Right lobe of liver (tissue), 6 donors: ENCODE results near the gene KLHL2. TPM values are rescaled to one million over a fixed set of nuclear protein-coding genes. Genes with fewer than 3 reads are reported as not detected.
A peak's percentile ranks its signal among the peaks of the same experiment; 100 is the strongest.

ENCODE experiments used
- ATAC-seq, 4 donors: fragments of 200-7000 bp; cut with Tn5 transposase; one replicate each; pipeline ENCODE4 v1.9.1; 2020; ENCODE audit warnings: mild to moderate bottlenecking in 4 of 4, moderate library complexity in 4 of 4
- DNase-seq, 3 donors: peaks; one replicate each; pipeline ENCODE4 v3.0.0-alpha.2; 2020
- H3K27ac ChIP-seq, 3 donors: fragments of 200-600 bp; one replicate each; pipeline ENCODE4 v1.8.0; 2022
- H3K27me3 ChIP-seq, 2 donors: fragments of 200-600 bp; one replicate each; pipeline ENCODE4 v1.8.0; 2022
- H3K36me3 ChIP-seq, 4 donors: fragments of 200-600 bp; sonication (generic) in 1 of 4; one replicate each; pipeline versions ENCODE4 v1.5.1 to v1.8.0; 2017 to 2022; ENCODE audit warnings: control low read depth in 1 of 4
- H3K4me1 ChIP-seq, 4 donors: fragments of 200-600 bp; sonication (generic) in 1 of 4; one replicate each; pipeline versions ENCODE4 v1.5.1 to v1.8.0; 2017 to 2022; ENCODE audit warnings: control low read depth in 1 of 4
- H3K4me3 ChIP-seq, 3 donors: fragments of 200-600 bp; one replicate each; pipeline ENCODE4 v1.8.0; 2022
- H3K9me3 ChIP-seq, 4 donors: fragments of 200-600 bp; sonication (generic) in 1 of 4; one replicate each; pipeline versions ENCODE4 v1.5.1 to v1.8.0; 2017 to 2022; ENCODE audit warnings: control low read depth in 1 of 4
- POLR2A ChIP-seq: fragments of 450-650 bp; IDR thresholded peaks from one replicate; pipeline ENCODE4 v1.6.1; 2017; ENCODE audit warnings: antibody characterized with exemption, mild to moderate bottlenecking
- WGBS: methylation state at CpG from one replicate; pipeline ENCODE4 v1.1.6; 2018; ENCODE audit warnings: low coverage, low lambda C conversion rate; ENCODE audit not compliant: insufficient coverage; ENCODE audit errors: missing lambda C conversion rate; 5-methylcytosine and 5-hydroxymethylcytosine counted together
- intact Hi-C, 2 donors: fragments of 100-400 bp; cut with DNase I; formaldehyde crosslinking; loops; one replicate each; pipeline versions ENCODE4 v1.11.2 to v1.14.1; 2022
- total RNA-seq, 6 experiments: library from RNA; depleted of rRNA in 2 of 6; stranded (reverse); fragments of >200 nt in 2 of 6; fragmentation: NEBNext Ultra II Directional in 3 of 6; extraction: Animal tissue kit (Norgen Biotek cat#: 25700) in 3 of 6; gene quantifications; one replicate each; pipeline versions ENCODE4 v1.1.0 to v1.2.4, GENCODE V29; 2016 to 2023
- TF ChIP-seq, protein P1 (sequence below), 4 donors: fragments of 200-600 bp in 3 of 4; fragments of 450-650 bp in 1 of 4; IDR thresholded peaks; one replicate each; pipeline versions ENCODE4 v1.5.1 to v1.8.0; 2016 to 2022; ENCODE audit warnings: antibody characterized with exemption in 4 of 4, mild to moderate bottlenecking in 2 of 4
- donor health status: DM: no; HTN: yes; CAD: no.
- donor health status: DM: no; HTN: no; CAD: no.
- donor health status: DM: no; HTN: no; CAD: no.
- donor health status: DM: no; HTN: yes; CAD: no.
- donor health status: DM: no; HTN: yes; CAD: no.

KLHL2 gene
- total RNA-seq, 6 experiments from 2014 or later, result 15.6 to 25.3 (median 20.3) TPM

- 100% methylated on average over 1 of the region's 1 CpG for WGBS
- Histone ChIP-seq H3K4me1 (peaks cover 0 to 41% (median 16%) of the 10 kb centered on the region in 4 donors), H3K4me3 (no peak overlapping the region), H3K36me3 (no peaks in the 10 kb centered on the region), H3K27me3 (no peaks in the 10 kb centered on the region), H3K27ac (peak overlapping the region in 1 of 3 donors; percentile 61), H3K9me3 (no peaks in the 10 kb centered on the region)
- ATAC-seq (no peak), DNase-seq (no peak)
- TF ChIP-seq, protein P1, sequence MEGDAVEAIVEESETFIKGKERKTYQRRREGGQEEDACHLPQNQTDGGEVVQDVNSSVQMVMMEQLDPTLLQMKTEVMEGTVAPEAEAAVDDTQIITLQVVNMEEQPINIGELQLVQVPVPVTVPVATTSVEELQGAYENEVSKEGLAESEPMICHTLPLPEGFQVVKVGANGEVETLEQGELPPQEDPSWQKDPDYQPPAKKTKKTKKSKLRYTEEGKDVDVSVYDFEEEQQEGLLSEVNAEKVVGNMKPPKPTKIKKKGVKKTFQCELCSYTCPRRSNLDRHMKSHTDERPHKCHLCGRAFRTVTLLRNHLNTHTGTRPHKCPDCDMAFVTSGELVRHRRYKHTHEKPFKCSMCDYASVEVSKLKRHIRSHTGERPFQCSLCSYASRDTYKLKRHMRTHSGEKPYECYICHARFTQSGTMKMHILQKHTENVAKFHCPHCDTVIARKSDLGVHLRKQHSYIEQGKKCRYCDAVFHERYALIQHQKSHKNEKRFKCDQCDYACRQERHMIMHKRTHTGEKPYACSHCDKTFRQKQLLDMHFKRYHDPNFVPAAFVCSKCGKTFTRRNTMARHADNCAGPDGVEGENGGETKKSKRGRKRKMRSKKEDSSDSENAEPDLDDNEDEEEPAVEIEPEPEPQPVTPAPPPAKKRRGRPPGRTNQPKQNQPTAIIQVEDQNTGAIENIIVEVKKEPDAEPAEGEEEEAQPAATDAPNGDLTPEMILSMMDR (IDR thresholded peaks at IDR 0.05), result no peak
- TF ChIP-seq POLR2A, result no peak
- intact Hi-C loops, result no loop called here
These were observed 14.9 kb upstream of the KLHL2 start for GRCh38 chr4:165192500-165192898.

- peak in 2 of 4 donors; percentile 9 to 50 for ATAC-seq
- 19% methylated on average over 4 of the region's 4 CpGs for WGBS
- Histone ChIP-seq H3K4me3 (no peak overlapping the region), H3K36me3 (no peaks in the 10 kb centered on the region), H3K27ac (peak overlapping the region in 1 of 3 donors; percentile 61), H3K4me1 (peaks cover 0 to 41% (median 16%) of the 10 kb centered on the region in 4 donors), H3K9me3 (no peaks in the 10 kb centered on the region), H3K27me3 (no peaks in the 10 kb centered on the region)
- TF ChIP-seq, protein P1 (IDR thresholded peaks at IDR 0.05), result no peak
- TF ChIP-seq POLR2A, result no peak
- intact Hi-C loops, result no loop called here
- DNase-seq, result peak in 1 of 3 donors; percentile 59
These were observed 14.4 kb upstream of the KLHL2 start for GRCh38 chr4:165192956-165193355.

GRCh38 chr4:165194368-165194767, 13.0 kb upstream of the KLHL2 start:
- no CpG with 5 or more reads among the region's 1 CpG for WGBS
- no peaks in the 10 kb centered on the region for H3K9me3 ChIP-seq

GRCh38 chr4:165198329-165198728, 9.0 kb upstream of the KLHL2 start:
- H3K27ac ChIP-seq, result no peak overlapping the region
- TF ChIP-seq, protein P1 (IDR thresholded peaks at IDR 0.05), result no peak
- TF ChIP-seq POLR2A, result no peak
- no peaks in the 10 kb centered on the region for H3K9me3 ChIP-seq
- WGBS, result 71% methylated on average over 1 of the region's 1 CpG
- H3K36me3 ChIP-seq, result no peaks in the 10 kb centered on the region
- no peaks in the 10 kb centered on the region for H3K27me3 ChIP-seq
- peaks cover 0 to 1% (median under 1%) of the 10 kb centered on the region in 4 donors for H3K4me1 ChIP-seq
- no peak for DNase-seq
- intact Hi-C loops, result no loop called here
- ATAC-seq, result no peak
- H3K4me3 ChIP-seq, result no peak overlapping the region

More at GRCh38 chr4:165194368-165194767, 13.0 kb upstream of the KLHL2 start:
- no peaks in the 10 kb centered on the region for H3K27me3 ChIP-seq
- H3K4me3 ChIP-seq, result no peak overlapping the region
- ATAC-seq (no peak), DNase-seq (no peak)
- no peak overlapping the region for H3K27ac ChIP-seq
- peaks cover 0 to 38% (median 16%) of the 10 kb centered on the region in 4 donors for H3K4me1 ChIP-seq
- no peak for TF ChIP-seq POLR2A
- TF ChIP-seq, protein P1 (IDR thresholded peaks at IDR 0.05), result no peak
- H3K36me3 ChIP-seq, result no peaks in the 10 kb centered on the region
- intact Hi-C loops, result no loop called here

DNA sequence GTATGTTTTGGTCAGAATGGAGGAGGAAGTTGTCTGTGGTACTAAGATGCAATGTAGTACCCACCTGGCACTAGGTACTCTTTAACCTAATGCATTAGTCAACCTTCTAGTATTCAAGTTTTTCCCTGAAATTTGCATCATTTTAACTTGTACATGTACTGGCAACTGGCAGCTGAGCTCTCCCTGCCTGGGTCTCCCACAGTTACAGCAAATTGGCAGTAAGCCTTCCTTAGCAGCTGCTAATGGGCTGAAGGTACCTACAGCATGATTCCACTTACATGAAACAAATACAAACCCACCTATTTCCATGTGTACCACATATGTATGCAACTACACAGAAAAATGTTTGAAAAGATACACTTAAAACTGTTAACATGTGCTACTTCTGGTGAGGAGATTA, 8.1 kb upstream of the KLHL2 start:
- H3K27ac ChIP-seq, result no peak overlapping the region
- no peaks in the 10 kb centered on the region for H3K36me3 ChIP-seq
- no peak for DNase-seq
- intact Hi-C loops, result no loop called here
- H3K4me1 ChIP-seq, result peaks cover 0 to 11% (median 1%) of the 10 kb centered on the region in 4 donors
- H3K27me3 ChIP-seq, result no peaks in the 10 kb centered on the region
- no peaks in the 10 kb centered on the region for H3K9me3 ChIP-seq
- no peak overlapping the region for H3K4me3 ChIP-seq
- ATAC-seq, result no peak
- TF ChIP-seq, protein P1 (IDR thresholded peaks at IDR 0.05), result no peak
- TF ChIP-seq POLR2A, result no peak
